B cell (primary cell): ENCODE measurements around the gene DHRS1.

Source experiments
- EZH2 ChIP-seq: IDR thresholded peaks from 2 replicates; pipeline ENCODE4 v1.6.1; 2012; ENCODE audit warnings: borderline replicate concordance, low read depth, mild to moderate bottlenecking, moderate library complexity, low read length; ENCODE audit not compliant: insufficient read depth, poor library complexity, severe bottlenecking
- TF ChIP-seq, protein P1 (sequence below): fragments of 200-600 bp; IDR thresholded peaks from one replicate; pipeline ENCODE4 v1.8.0; 2022; ENCODE audit warnings: antibody characterized with exemption, mild to moderate bottlenecking

DNA sequence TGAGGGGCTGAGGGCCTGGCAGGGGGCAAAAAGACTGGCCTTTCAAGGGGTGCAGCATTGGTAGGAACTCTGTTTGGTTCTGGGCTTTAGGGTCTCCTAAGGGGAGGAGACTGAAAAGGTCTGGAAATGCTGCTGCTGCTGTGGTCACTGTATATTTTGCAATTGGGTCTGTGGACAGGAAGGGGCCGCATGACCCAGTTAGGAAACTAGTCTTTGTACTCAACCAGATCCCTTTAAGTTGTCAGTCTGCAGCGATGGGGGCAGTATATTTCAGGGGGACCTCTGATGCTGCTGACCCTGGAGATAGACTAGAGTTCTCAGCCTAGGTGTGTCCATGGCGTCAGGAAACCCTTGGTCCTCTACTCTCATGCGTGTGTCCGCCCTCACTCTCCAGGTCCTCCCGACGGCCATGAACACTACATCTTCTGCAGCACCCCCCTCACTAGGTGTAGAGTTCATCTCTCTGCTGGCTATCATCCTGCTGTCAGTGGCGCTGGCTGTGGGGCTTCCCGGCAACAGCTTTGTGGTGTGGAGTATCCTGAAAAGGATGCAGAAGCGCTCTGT, 15.7 kb upstream of the DHRS1 start:
- TF ChIP-seq, protein P1, sequence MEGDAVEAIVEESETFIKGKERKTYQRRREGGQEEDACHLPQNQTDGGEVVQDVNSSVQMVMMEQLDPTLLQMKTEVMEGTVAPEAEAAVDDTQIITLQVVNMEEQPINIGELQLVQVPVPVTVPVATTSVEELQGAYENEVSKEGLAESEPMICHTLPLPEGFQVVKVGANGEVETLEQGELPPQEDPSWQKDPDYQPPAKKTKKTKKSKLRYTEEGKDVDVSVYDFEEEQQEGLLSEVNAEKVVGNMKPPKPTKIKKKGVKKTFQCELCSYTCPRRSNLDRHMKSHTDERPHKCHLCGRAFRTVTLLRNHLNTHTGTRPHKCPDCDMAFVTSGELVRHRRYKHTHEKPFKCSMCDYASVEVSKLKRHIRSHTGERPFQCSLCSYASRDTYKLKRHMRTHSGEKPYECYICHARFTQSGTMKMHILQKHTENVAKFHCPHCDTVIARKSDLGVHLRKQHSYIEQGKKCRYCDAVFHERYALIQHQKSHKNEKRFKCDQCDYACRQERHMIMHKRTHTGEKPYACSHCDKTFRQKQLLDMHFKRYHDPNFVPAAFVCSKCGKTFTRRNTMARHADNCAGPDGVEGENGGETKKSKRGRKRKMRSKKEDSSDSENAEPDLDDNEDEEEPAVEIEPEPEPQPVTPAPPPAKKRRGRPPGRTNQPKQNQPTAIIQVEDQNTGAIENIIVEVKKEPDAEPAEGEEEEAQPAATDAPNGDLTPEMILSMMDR: no peak
- no peak for TF ChIP-seq EZH2
